PC-9 (cell line): ENCODE data around the gene AAMDC. TPM values are rescaled to one million over a fixed set of nuclear protein-coding genes. Genes with fewer than 3 reads are reported as not detected.

Experiments
- BruUV-seq: library from RNA; stranded (reverse); fragments of 400-500 nt; replicated peaks from 2 replicates; lab custom pipeline; 2021; lab: Mats Ljungman, UMichigan
- CTCF ChIA-PET: fragments of 300-600 bp; sonication (Branson Sonifier 250); formaldehyde crosslinking; loops from one replicate; lab custom pipeline; 2022; ENCODE audit warnings: antibody characterized with exemption; lab: Charles Lee
- POLR2A ChIA-PET: fragments of 300-600 bp; sonication (Branson Sonifier 250); formaldehyde crosslinking; loops from one replicate; lab custom pipeline; 2022; ENCODE audit warnings: antibody characterized with exemption; ENCODE audit not compliant: unreplicated experiment; lab: Charles Lee
- DNase-seq, 2 experiments: peaks; one replicate each; pipeline versions ENCODE4 v3.0.0 to v3.0.0-alpha.2; 2015 to 2022; ENCODE audit warnings: mixed read lengths in 1 of 2
- H2AFZ ChIP-seq: fragments of 200-600 bp; sonication (generic); 2 replicates; pipeline ENCODE4 v1.8.1; 2017; ENCODE audit warnings: antibody characterized with exemption
- H3F3A ChIP-seq: fragments of 200-600 bp; sonication (generic); 2 replicates; pipeline ENCODE4 v1.8.1; 2017; ENCODE audit warnings: antibody characterized with exemption, mild to moderate bottlenecking, low read depth; ENCODE audit not compliant: insufficient read depth
- H3K27ac ChIP-seq: fragments of 200-600 bp; sonication (generic); 2 replicates; pipeline ENCODE4 v1.6.1; 2016; ENCODE audit warnings: mixed run types
- H3K27me3 ChIP-seq: fragments of 200-600 bp; sonication (generic); 2 replicates; pipeline ENCODE4 v1.6.1; 2016; ENCODE audit warnings: low read depth, mixed run types; ENCODE audit not compliant: insufficient read depth
- H3K36me3 ChIP-seq: fragments of 200-600 bp; sonication (generic); 2 replicates; pipeline ENCODE4 v1.6.1; 2016; ENCODE audit warnings: low read depth, mixed run types
- H3K4me1 ChIP-seq: fragments of 200-600 bp; sonication (generic); replicated peaks from 2 replicates; pipeline ENCODE4 v1.6.1; 2016; ENCODE audit warnings: mixed run types; ENCODE audit not compliant: insufficient read depth
- H3K4me2 ChIP-seq: fragments of 200-600 bp; sonication (generic); 2 replicates; pipeline ENCODE4 v1.6.1; 2017; ENCODE audit warnings: mixed run types
- H3K4me3 ChIP-seq: fragments of 200-600 bp; sonication (generic); 2 replicates; pipeline ENCODE4 v1.6.1; 2016; ENCODE audit warnings: mixed run types
- H3K79me2 ChIP-seq: fragments of 200-600 bp; sonication (generic); 2 replicates; pipeline ENCODE4 v1.6.1; 2017; ENCODE audit warnings: low read depth, mixed run types
- H3K9me2 ChIP-seq: fragments of 200-600 bp; sonication (generic); 2 replicates; pipeline ENCODE4 v1.8.1; 2017; ENCODE audit warnings: mild to moderate bottlenecking; ENCODE audit not compliant: insufficient read depth
- H3K9me3 ChIP-seq: fragments of 200-600 bp; sonication (generic); 2 replicates; pipeline ENCODE4 v1.8.1; 2016; ENCODE audit warnings: low read depth; ENCODE audit not compliant: insufficient read depth
- H4K20me1 ChIP-seq: fragments of 200-600 bp; sonication (generic); 2 replicates; pipeline ENCODE4 v1.8.1; 2017; ENCODE audit not compliant: insufficient read depth
- EZH2 ChIP-seq: fragments of 200-600 bp; sonication (generic); IDR thresholded peaks from 2 replicates; pipeline ENCODE4 v1.8.0; 2017; ENCODE audit warnings: antibody characterized with exemption, low read depth
- intact Hi-C: fragments of 100-400 bp; cut with micrococcal nuclease; formaldehyde crosslinking; loops from one replicate; pipeline ENCODE4 v1.10.0; 2022; ENCODE audit not compliant: unreplicated experiment
- total RNA-seq: library from RNA; stranded (reverse); gene quantifications from 2 replicates; pipeline ENCODE4 v1.2.3, GENCODE V29; 2021
- TF ChIP-seq, protein P1 (sequence below): fragments of 200-600 bp; sonication (generic); conservative IDR thresholded peaks from 2 replicates; pipeline ENCODE4 v1.6.1; 2017; ENCODE audit warnings: mixed run types, antibody characterized with exemption, mild to moderate bottlenecking, moderate library complexity

AAMDC gene
- total RNA-seq, 1 experiment from 2014 or later = 39.8 TPM

DNA sequence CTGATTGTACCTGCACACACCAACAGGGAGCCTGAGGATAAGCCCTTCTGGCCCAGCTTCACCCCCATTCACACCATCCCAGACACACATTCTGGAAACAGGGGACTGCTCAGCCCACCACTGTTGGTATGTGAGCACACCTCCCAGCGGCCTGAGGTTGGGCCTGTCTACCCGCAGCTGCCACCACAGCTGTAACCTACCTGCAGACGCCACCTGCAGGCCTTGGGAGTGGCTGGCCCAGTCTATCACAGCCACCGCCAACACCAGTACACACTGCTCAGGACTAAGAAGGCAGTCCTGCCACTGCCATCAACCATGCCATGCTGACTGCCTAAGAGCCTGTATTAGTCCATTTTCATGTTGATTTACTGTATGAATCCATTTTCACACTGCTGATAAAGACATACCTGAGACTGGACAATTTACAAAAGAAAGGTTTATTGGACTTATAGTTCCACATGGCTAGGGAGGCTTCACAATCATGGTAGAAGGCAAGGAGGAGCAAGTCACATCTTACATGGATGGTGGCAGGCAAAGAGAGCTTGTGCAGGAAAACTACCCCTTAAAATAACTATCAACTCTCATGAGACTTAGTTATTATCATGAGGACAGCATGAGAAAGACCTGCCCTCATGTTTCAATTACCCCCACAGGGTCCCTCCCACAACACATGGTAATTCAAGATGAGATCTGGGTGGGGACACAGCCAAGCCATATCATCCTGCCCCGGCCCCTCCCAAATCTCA, 31.0 kb upstream of the AAMDC start:
- Histone ChIP-seq H3K4me3 (no peak overlapping the region), H3F3A (peaks cover 8% of the 10 kb centered on the region; the same call in 1 of the 2 replicates), H4K20me1 (peaks cover 87% of the 10 kb centered on the region), H3K27ac (no peak overlapping the region), H3K36me3 (peaks cover 23% of the 10 kb centered on the region; the same call in 1 of the 2 replicates), H3K4me2 (no peak overlapping the region), H3K9me2 (no peaks in the 10 kb centered on the region), H3K79me2 (peaks cover 95% of the 10 kb centered on the region), H3K9me3 (0 out of 2 replicates have a peak, but pooled peaks cover 5% of the 10 kb centered on the region), H3K27me3 (no peaks in the 10 kb centered on the region), H3K4me1 (no peaks in the 10 kb centered on the region), H2AFZ (no peak overlapping the region)
- POLR2A ChIA-PET = no interaction called here
- BruUV-seq = no TSS peak
- intact Hi-C loops = no loop called here
- no peak for DNase-seq
- TF ChIP-seq, protein P1, sequence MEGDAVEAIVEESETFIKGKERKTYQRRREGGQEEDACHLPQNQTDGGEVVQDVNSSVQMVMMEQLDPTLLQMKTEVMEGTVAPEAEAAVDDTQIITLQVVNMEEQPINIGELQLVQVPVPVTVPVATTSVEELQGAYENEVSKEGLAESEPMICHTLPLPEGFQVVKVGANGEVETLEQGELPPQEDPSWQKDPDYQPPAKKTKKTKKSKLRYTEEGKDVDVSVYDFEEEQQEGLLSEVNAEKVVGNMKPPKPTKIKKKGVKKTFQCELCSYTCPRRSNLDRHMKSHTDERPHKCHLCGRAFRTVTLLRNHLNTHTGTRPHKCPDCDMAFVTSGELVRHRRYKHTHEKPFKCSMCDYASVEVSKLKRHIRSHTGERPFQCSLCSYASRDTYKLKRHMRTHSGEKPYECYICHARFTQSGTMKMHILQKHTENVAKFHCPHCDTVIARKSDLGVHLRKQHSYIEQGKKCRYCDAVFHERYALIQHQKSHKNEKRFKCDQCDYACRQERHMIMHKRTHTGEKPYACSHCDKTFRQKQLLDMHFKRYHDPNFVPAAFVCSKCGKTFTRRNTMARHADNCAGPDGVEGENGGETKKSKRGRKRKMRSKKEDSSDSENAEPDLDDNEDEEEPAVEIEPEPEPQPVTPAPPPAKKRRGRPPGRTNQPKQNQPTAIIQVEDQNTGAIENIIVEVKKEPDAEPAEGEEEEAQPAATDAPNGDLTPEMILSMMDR = no peak
- TF ChIP-seq EZH2 = no peak
- CTCF ChIA-PET = no interaction called here

DNA sequence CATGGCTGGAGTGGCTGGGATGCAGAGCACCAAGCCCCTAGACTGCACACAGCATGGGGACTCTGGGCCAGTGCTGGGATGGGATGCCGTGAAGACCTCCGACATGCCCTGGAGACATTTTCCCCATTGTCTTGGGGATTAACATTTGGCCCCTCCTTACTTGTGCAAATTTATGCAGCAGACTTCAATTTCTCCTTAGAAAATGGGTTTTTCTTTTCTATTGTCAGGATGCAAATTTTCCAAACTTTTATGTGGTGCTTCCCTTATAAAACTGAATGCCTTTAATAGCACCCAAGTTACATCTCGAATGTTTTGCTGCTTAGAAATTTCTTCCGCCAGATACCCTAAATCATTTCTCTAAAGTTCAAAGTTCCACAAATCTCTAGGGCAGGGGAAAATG, 29.6 kb upstream of the AAMDC start:
- Histone ChIP-seq H3K36me3 (peaks cover 23% of the 10 kb centered on the region; the same call in 1 of the 2 replicates), H3K27me3 (no peaks in the 10 kb centered on the region), H4K20me1 (peaks cover 90% of the 10 kb centered on the region), H3K79me2 (peaks cover 98% of the 10 kb centered on the region), H3K4me3 (no peak overlapping the region), H3K27ac (no peak overlapping the region), H3K4me1 (no peaks in the 10 kb centered on the region), H3K4me2 (no peak overlapping the region), H2AFZ (no peak overlapping the region), H3F3A (0 out of 2 replicates have a peak, but pooled peaks cover 8% of the 10 kb centered on the region), H3K9me3 (0 out of 2 replicates have a peak, but pooled peaks cover 5% of the 10 kb centered on the region), H3K9me2 (no peaks in the 10 kb centered on the region)
- no TSS peak for BruUV-seq
- intact Hi-C loops = no loop called here
- no peak for DNase-seq
- TF ChIP-seq EZH2 = no peak
- TF ChIP-seq, protein P1 = no peak
- ChIA-PET POLR2A (no interaction called here), CTCF (no interaction called here)

DNA sequence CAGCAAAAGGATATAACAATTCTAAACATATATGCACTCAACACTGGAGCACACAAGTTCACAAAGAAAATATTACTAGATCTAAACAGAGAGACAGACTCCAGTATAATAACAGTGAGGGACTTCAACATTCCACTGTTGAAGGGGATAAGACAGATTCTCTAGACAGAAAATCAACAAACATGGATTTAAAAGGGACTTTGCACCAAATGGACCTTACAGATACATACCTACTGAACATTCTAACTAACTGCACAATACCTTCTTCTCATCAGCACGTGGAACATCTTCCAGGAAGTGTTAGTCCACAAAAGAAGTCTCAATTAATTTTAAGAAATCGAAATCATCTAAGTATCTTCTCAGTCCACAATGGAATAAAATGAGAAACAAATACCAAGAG, 27.0 kb upstream of the AAMDC start:
- no peak overlapping the region for H2AFZ ChIP-seq
- POLR2A ChIA-PET = no interaction called here
- no peaks in the 10 kb centered on the region for H3K4me1 ChIP-seq
- peaks cover 23% of the 10 kb centered on the region for H3K36me3 ChIP-seq
- H3K27ac ChIP-seq = no peak overlapping the region
- no peaks in the 10 kb centered on the region for H3K27me3 ChIP-seq
- no peak overlapping the region for H3K4me3 ChIP-seq
- intact Hi-C loops = no loop called here
- peaks cover 100% of the 10 kb centered on the region for H3K79me2 ChIP-seq
- TF ChIP-seq, protein P1 = no peak
- TF ChIP-seq EZH2 = no peak
- BruUV-seq = no TSS peak
- H3K9me2 ChIP-seq = no peaks in the 10 kb centered on the region
- no peak overlapping the region for H3K4me2 ChIP-seq
- peaks cover 93% of the 10 kb centered on the region for H4K20me1 ChIP-seq
- H3K9me3 ChIP-seq = 0 out of 2 replicates have a peak, but pooled peaks cover 5% of the 10 kb centered on the region
- H3F3A ChIP-seq = 0 out of 2 replicates have a peak, but pooled peaks cover 2% of the 10 kb centered on the region
- DNase-seq = no peak
- CTCF ChIA-PET = no interaction called here
